Neural cell (in vitro differentiated cells): ENCODE data around the gene CASKIN1. TPM values are rescaled to one million over a fixed set of nuclear protein-coding genes. Genes with fewer than 3 reads are reported as not detected.

Experiments used
- H2AFZ ChIP-seq: fragments of 200-600, 300-800 bp; sonication (generic), shearing (Covaris generic); 2 replicates; pipeline ENCODE4 v1.6.0; 2014; ENCODE audit warnings: low read depth, mild to moderate bottlenecking, antibody characterized with exemption, low read length, moderate library complexity
- H3F3A ChIP-seq: fragments of 200-600 bp; shearing (Covaris generic); 2 replicates; pipeline ENCODE4 v1.6.1; 2016; ENCODE audit warnings: mild to moderate bottlenecking, moderate library complexity, mixed read lengths, antibody characterized with exemption, low read length; ENCODE audit not compliant: insufficient read depth, poor library complexity, severe bottlenecking
- H3K27ac ChIP-seq: fragments of 200-600, 300-800 bp; sonication (generic), shearing (Covaris generic); 2 replicates; pipeline ENCODE4 v1.5.1; 2014; ENCODE audit warnings: mild to moderate bottlenecking, low read length, moderate library complexity
- H3K27me3 ChIP-seq: fragments of 300-800, 200-600 bp; sonication (generic), shearing (Covaris generic); 2 replicates; pipeline ENCODE4 v1.6.0; 2014; ENCODE audit warnings: mild to moderate bottlenecking, low read depth, low read length, moderate library complexity; ENCODE audit not compliant: insufficient read depth
- H3K36me3 ChIP-seq: fragments of 300-800, 200-600 bp; sonication (generic), shearing (Covaris generic); 2 replicates; pipeline ENCODE4 v1.5.1; 2014; ENCODE audit warnings: mild to moderate bottlenecking, antibody characterized with exemption, low read length, moderate library complexity; ENCODE audit not compliant: insufficient read depth
- H3K4me2 ChIP-seq: fragments of 300-800, 200-600 bp; sonication (generic), shearing (Covaris generic); 2 replicates; pipeline ENCODE4 v1.6.0; 2014; ENCODE audit warnings: mild to moderate bottlenecking, low read length
- H3K4me3 ChIP-seq: fragments of 300-800, 200-600 bp; sonication (generic), shearing (Covaris generic); 2 replicates; pipeline ENCODE4 v1.5.1; 2014; ENCODE audit warnings: mild to moderate bottlenecking, low read length, moderate library complexity
- H3K79me2 ChIP-seq: fragments of 200-600 bp; shearing (Covaris generic); replicated peaks from 2 replicates; pipeline ENCODE4 v1.6.0; 2014; ENCODE audit warnings: mild to moderate bottlenecking, low read length, moderate library complexity; ENCODE audit not compliant: insufficient read depth
- H3K9ac ChIP-seq: fragments of 300-800, 200-600 bp; sonication (generic), shearing (Covaris generic); 2 replicates; pipeline ENCODE4 v1.6.1; 2016; ENCODE audit warnings: mild to moderate bottlenecking, low read length, mixed read lengths
- H3K9me2 ChIP-seq: fragments of 200-600 bp; shearing (Covaris generic); 2 replicates; pipeline ENCODE4 v1.6.1; 2016; ENCODE audit warnings: mild to moderate bottlenecking, low read length, mixed read lengths; ENCODE audit not compliant: insufficient read depth
- H3K9me3 ChIP-seq: fragments of 200-600, 300-800 bp; sonication (generic), shearing (Covaris generic); 2 replicates; pipeline ENCODE4 v1.6.1; 2016; ENCODE audit warnings: mild to moderate bottlenecking, mixed run types, low read length, moderate library complexity, mixed read lengths
- H4K20me1 ChIP-seq: fragments of 200-600 bp; shearing (Covaris generic); 2 replicates; pipeline ENCODE4 v1.6.1; 2016; ENCODE audit warnings: mild to moderate bottlenecking, mixed run types; ENCODE audit not compliant: insufficient read depth
- CTCF ChIP-seq: fragments of 450-650 bp; IDR thresholded peaks from 2 replicates; pipeline ENCODE4 v1.5.1; 2014; ENCODE audit warnings: antibody characterized with exemption, mild to moderate bottlenecking, moderate library complexity; ENCODE audit not compliant: poor library complexity, severe bottlenecking
- EP300 ChIP-seq: fragments of 450-650 bp; conservative IDR thresholded peaks from 2 replicates; pipeline ENCODE4 v1.6.1; 2014; ENCODE audit warnings: antibody characterized with exemption, mild to moderate bottlenecking, moderate library complexity; ENCODE audit not compliant: poor library complexity, severe bottlenecking
- EZH2 ChIP-seq: fragments of 200-600, 300-800 bp; shearing (Covaris generic), sonication (generic); IDR thresholded peaks from 2 replicates; pipeline ENCODE4 v1.6.1; 2014; ENCODE audit warnings: antibody characterized with exemption, low read length, borderline replicate concordance, mild to moderate bottlenecking; ENCODE audit not compliant: insufficient read depth, poor library complexity, severe bottlenecking
- MXI1 ChIP-seq: fragments of 450-650 bp; conservative IDR thresholded peaks from 2 replicates; pipeline ENCODE4 v1.6.1; 2014; ENCODE audit warnings: antibody characterized with exemption, mild to moderate bottlenecking; ENCODE audit not compliant: poor library complexity, severe bottlenecking
- POLR2AphosphoS5 ChIP-seq: IDR thresholded peaks from 2 replicates; pipeline ENCODE4 v1.6.1; 2012
- RAD21 ChIP-seq: fragments of 450-650 bp; conservative IDR thresholded peaks from 2 replicates; pipeline ENCODE4 v1.6.1; 2014; ENCODE audit warnings: antibody characterized with exemption, mild to moderate bottlenecking, moderate library complexity
- REST ChIP-seq: IDR thresholded peaks from 2 replicates; pipeline ENCODE4 v1.6.1; 2012; ENCODE audit warnings: borderline replicate concordance
- SMC3 ChIP-seq: fragments of 450-650 bp; conservative IDR thresholded peaks from 2 replicates; pipeline ENCODE4 v1.6.1; 2014; ENCODE audit warnings: antibody characterized with exemption, mild to moderate bottlenecking, moderate library complexity; ENCODE audit not compliant: poor library complexity
- TAF1 ChIP-seq: IDR thresholded peaks from 2 replicates; pipeline ENCODE4 v1.6.1; 2012; ENCODE audit warnings: low read depth
- polyA plus RNA-seq: library from polyadenylated mRNA; depleted of rRNA; stranded (reverse); fragments of >200 nt; gene quantifications from 2 replicates; pipeline ENCODE4 v1.2.3, GENCODE V29; 2014

Gene CASKIN1
- polyA plus RNA-seq, 1 donor from 2014 or later, result 10.3 TPM

- H3F3A ChIP-seq, result no peaks in the 10 kb centered on the region
- no peaks in the 10 kb centered on the region for H3K36me3 ChIP-seq
- H3K9ac ChIP-seq, result peak within 1 kb of the TSS; percentile 65
- H3K4me2 ChIP-seq, result peak within 1 kb of the TSS; percentile 91
- H2AFZ ChIP-seq, result peak within 1 kb of the TSS; percentile 48
- H3K4me3 ChIP-seq, result peak within 1 kb of the TSS; percentile 86
- no peaks in the 10 kb centered on the region for H4K20me1 ChIP-seq
- H3K27me3 ChIP-seq, result no peaks in the 10 kb centered on the region
- no peaks in the 10 kb centered on the region for H3K9me3 ChIP-seq
- H3K27ac ChIP-seq, result peak within 1 kb of the TSS; percentile 77
- peaks cover 6% of the 10 kb centered on the region for H3K79me2 ChIP-seq
- no peaks in the 10 kb centered on the region for H3K9me2 ChIP-seq
- TF ChIP-seq CTCF (no peak), SMC3 (no peak), TAF1 (no peak), POLR2AphosphoS5 (no peak), EP300 (no peak), RAD21 (no peak), REST (no peak), MXI1 (no peak), EZH2 (no peak)
These were observed 18.2 kb upstream of the CASKIN1 start, which contains the start of gene PGP for GRCh38 chr16:2214719-2214968. Gene PGP (minus strand): TSS chr16:2214840. CDS start chr16:2214777, 63 bp downstream.

GRCh38 chr16:2213817-2214718, 17.7 kb upstream of the CASKIN1 start:
- no peaks in the 10 kb centered on the region for H3K36me3 ChIP-seq
- H3K4me2 ChIP-seq, result peak overlapping the region; percentile 91
- no peaks in the 10 kb centered on the region for H3K27me3 ChIP-seq
- H4K20me1 ChIP-seq, result no peaks in the 10 kb centered on the region
- H3K9ac ChIP-seq, result peak overlapping the region; percentile 65
- TF ChIP-seq EP300 (no peak), RAD21 (peak; percentile 9)
- no peak overlapping the region for H3K27ac ChIP-seq
- H2AFZ ChIP-seq, result no peak overlapping the region
- H3F3A ChIP-seq, result no peaks in the 10 kb centered on the region
- H3K9me2 ChIP-seq, result no peaks in the 10 kb centered on the region
- peak overlapping the region; percentile 86 for H3K4me3 ChIP-seq
- peaks cover 6% of the 10 kb centered on the region for H3K79me2 ChIP-seq
- H3K9me3 ChIP-seq, result no peaks in the 10 kb centered on the region
